Natural killer cell treated with Interleukin-12 subunit alpha and Interleukin-12 subunit beta and Interleukin-15 and Interleukin-18, amount 100 ng/mL, for 72 hours (primary cell): ENCODE measurements around the gene TBCCD1. TPM values are rescaled to one million over a fixed set of nuclear protein-coding genes. Genes with fewer than 3 reads are reported as not detected.

ENCODE experiments used
- ATAC-seq, 2 donors: fragments of 150-1000 bp; cut with Tn5 transposase in 1 of 2; sonication (Bioruptor Pico), chemical (Tn5 transposase) in 1 of 2; 2 replicates each; pipeline ENCODE4 v1.10.0; 2021
- DNase-seq: peaks from one replicate; pipeline ENCODE4 v3.0.0; 2022; ENCODE audit warnings: low spot score
- H3K27ac Mint-ChIP-seq, 2 donors: 1 replicate in 1 of 2; 2 replicates in 1 of 2; pipeline ENCODE4 v1.8.0; 2022; ENCODE audit warnings: mixed read lengths in 2 of 2, mild to moderate bottlenecking in 1 of 2, moderate library complexity in 1 of 2
- H3K27me3 Mint-ChIP-seq, 2 donors: 1 replicate in 1 of 2; 2 replicates in 1 of 2; pipeline ENCODE4 v1.8.0; 2022; ENCODE audit warnings: mixed read lengths in 2 of 2
- H3K36me3 Mint-ChIP-seq: one replicate; pipeline ENCODE4 v1.8.0; 2022; ENCODE audit warnings: mixed read lengths
- H3K4me1 Mint-ChIP-seq, 2 donors: 1 replicate in 1 of 2; 2 replicates in 1 of 2; pipeline ENCODE4 v1.8.0; 2022; ENCODE audit warnings: low read depth in 2 of 2, mixed read lengths in 2 of 2, mild to moderate bottlenecking in 1 of 2
- H3K4me3 Mint-ChIP-seq: one replicate; pipeline ENCODE4 v1.8.0; 2022; ENCODE audit warnings: mixed read lengths
- H3K9me3 Mint-ChIP-seq: 2 replicates; pipeline ENCODE4 v1.8.0; 2022; ENCODE audit warnings: mixed read lengths
- total RNA-seq, 2 donors: library from RNA; stranded (reverse); gene quantifications; one replicate each; pipeline ENCODE4 v1.2.3, GENCODE V29; 2022

The TBCCD1 gene, protein sequence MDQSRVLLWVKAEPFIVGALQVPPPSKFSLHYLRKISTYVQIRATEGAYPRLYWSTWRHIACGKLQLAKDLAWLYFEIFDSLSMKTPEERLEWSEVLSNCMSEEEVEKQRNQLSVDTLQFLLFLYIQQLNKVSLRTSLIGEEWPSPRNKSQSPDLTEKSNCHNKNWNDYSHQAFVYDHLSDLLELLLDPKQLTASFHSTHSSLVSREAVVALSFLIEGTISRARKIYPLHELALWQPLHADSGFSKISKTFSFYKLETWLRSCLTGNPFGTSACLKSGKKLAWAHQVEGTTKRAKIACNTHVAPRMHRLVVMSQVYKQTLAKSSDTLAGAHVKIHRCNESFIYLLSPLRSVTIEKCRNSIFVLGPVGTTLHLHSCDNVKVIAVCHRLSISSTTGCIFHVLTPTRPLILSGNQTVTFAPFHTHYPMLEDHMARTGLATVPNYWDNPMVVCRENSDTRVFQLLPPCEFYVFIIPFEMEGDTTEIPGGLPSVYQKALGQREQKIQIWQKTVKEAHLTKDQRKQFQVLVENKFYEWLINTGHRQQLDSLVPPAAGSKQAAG
- total RNA-seq, result 10 to 100 TPM; 16.3 to 21.8 TPM

DNA sequence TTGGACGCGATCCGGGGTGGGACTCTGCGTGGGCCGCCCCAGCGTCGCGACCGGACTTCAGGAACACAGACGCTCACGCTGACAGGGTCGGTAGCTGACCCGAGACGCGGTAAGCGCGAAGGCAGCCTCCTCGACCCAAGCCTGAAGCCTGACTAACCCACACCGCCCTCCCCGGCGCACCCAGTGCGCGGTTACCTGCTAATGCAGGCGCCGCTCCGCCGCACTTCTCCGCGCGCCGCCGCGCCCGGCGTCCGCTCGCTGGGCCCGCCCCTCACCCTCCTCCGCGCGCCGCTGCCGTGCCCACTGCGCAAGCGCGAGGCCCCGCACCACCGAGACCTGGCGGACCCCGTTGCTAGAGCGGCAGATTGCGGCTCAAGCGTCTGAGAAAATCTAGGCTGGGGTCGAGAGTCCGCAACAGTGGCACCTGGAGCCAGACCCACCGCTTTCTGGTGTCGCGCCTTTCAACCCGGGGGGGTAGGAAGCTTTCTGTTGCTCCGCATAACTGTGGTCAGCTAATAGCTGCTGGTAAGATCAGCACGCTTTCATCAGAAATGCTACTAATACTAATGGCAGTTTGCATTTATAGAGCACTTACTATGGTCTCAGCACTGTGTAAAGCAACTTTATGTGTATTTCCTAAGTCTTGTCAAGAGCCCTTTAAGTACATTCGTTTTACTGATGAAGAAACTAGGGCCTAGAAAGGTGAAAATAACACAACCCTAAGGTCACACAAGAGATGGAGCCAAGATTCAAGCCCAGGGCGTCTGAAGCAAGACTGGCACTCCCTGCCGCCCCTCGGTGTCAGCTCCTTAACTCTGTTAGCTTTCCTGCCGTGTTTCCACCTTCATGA lies at the start of gene TBCCD1:
TSS of gene TBCCD1 (minus strand) at position 268 of the 850 bp plus-strand sequence. CDS start 3,010 bp downstream, outside the sequence.
- peaks cover 43 to 55% of the 10 kb centered on the region in 2 donors for H3K4me1 Mint-ChIP-seq

DNA sequence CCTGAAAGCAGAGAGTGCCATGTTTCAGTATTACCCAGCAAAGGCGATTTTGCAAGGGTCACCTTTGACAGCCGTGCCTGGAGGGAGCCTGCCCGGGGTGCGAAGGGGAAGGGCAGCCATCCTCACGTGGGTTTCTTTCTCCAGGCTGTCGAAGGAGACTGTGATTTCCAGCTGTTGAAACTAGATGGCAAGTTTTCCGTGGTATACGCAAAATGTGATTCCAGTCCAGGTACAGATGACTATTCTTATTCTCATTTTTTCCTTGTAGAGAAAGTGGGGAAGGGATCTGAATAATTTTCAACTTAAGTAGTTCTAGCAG lies 49.1 kb upstream of the TBCCD1 start:
- Mint-ChIP-seq H3K4me3 (peak overlapping the region; percentile 15), H3K4me1 (peaks cover 12 to 26% of the 10 kb centered on the region in 2 donors), H3K27me3 (peaks cover 41 to 51% of the 10 kb centered on the region in 2 donors), H3K9me3 (no peaks in the 10 kb centered on the region), H3K36me3 (no peaks in the 10 kb centered on the region), H3K27ac (no peak overlapping the region)
- ATAC-seq, result no peak
- no peak for DNase-seq

More for the DNA sequence above, at the start of gene TBCCD1:
- Mint-ChIP-seq H3K9me3 (no peaks in the 10 kb centered on the region), H3K27me3 (no peaks in the 10 kb centered on the region), H3K27ac (peak within 1 kb of the TSS; percentile 83 to 95), H3K36me3 (peaks cover 18% of the 10 kb centered on the region), H3K4me3 (peak within 1 kb of the TSS; percentile 100)
- DNase-seq (peak; percentile 94), ATAC-seq (peak; percentile 80 to 83)

DNA sequence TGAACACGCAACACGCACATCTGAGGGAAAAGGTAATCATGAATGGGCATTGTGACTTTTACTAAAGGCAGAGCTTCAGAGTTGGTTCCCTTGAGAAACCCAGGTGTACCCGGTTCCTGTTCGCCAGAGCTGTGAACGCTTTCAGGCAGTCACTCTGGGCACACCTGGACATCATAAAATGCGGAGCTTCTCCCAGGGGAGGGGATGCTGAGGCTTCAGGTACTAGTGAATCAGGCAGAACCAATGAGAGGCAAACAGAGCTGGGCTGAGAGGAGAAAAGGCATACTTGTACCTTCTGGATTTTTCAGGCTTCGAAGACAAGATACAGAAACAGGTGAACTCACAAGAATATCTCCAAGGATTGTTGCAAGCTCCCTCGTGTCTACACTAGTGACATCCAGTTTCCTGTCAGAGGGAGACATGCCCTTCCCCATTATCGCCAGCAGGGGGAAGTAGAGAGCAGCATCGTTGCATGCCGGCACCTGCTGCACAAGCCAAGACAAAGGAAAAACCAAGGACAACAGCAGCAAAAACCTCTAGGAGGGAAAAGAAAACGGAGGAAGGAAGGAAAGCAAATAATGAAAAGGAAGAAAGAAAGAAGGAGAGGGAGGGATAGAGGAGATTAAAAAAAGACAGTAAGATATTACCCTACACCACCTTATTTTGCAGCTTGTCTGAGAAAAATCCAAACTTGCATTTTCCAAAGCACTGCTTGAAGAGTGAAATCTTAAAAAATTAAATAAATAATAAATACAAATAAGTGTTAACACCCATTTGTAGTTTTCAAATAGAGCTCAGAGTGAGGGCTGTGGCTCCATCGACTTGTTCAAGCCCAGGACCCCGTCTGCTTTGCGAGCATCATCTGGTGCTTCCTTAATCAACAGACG lies 47.7 kb upstream of the TBCCD1 start:
- Mint-ChIP-seq H3K4me3 (peak overlapping the region; percentile 8), H3K27me3 (peaks cover 39 to 51% of the 10 kb centered on the region in 2 donors)

DNA sequence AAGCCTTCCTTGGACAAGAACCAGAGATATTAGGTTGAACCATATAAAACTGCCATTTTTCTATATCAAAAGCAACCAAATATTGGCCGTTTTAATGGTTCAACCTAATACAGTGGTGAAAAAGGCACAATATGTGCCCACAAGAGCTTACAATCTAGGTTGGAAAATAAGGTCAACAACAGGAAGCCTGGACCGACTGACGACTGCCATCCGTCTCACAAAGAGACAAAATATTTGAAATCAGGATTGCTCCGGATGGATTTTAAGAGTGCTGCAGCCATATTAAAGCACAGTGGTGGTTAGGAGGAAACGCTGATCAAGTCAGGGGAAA lies 47.1 kb upstream of the TBCCD1 start:
- no peak overlapping the region for H3K4me3 Mint-ChIP-seq

More for the DNA sequence above, 47.7 kb upstream of the TBCCD1 start:
- no peaks in the 10 kb centered on the region for H3K9me3 Mint-ChIP-seq
- no peak overlapping the region for H3K27ac Mint-ChIP-seq
- no peaks in the 10 kb centered on the region for H3K36me3 Mint-ChIP-seq
- DNase-seq (peak; percentile 71), ATAC-seq (peak; percentile 61 to 67)
- peaks cover 12 to 26% of the 10 kb centered on the region in 2 donors for H3K4me1 Mint-ChIP-seq

DNA sequence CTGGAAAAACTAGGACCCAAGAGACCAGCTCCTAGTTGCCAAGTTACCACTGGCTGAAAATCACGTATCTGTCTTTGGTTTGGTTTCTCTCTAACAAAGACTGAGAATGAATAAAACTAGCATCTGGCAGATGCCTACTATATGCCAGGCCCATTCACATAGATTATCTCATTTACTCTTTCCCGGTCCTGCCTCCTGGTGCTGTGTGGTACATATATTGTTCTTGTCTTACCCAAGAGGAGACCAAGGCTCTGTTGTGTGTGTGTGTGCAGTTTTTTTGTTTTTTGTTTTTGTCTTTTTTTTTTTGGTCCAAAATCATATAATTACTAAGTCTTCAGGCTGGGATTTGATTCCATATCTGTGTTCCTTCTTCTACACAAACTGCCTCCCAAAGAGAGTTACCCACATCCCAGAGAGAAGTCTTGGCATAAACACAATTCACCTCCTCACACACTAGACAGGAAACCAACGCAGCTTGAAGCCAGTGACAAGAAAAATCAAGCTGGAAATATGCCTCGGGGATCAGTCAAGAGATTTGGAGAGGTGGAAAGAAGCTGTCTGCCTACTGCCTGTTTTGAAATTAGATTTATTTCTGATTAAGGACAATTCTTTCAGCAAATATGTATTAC lies 46.6 kb upstream of the TBCCD1 start:
- Mint-ChIP-seq H3K27me3 (peaks cover 38 to 51% of the 10 kb centered on the region in 2 donors), H3K4me3 (no peak overlapping the region), H3K27ac (no peak overlapping the region), H3K36me3 (no peaks in the 10 kb centered on the region), H3K4me1 (peaks cover 12 to 26% of the 10 kb centered on the region in 2 donors), H3K9me3 (no peaks in the 10 kb centered on the region)
- DNase-seq (no peak), ATAC-seq (no peak)

More for the DNA sequence above, 47.1 kb upstream of the TBCCD1 start:
- ATAC-seq (no peak), DNase-seq (no peak)
- Mint-ChIP-seq H3K4me1 (peaks cover 12 to 26% of the 10 kb centered on the region in 2 donors), H3K36me3 (no peaks in the 10 kb centered on the region), H3K27me3 (peaks cover 39 to 51% of the 10 kb centered on the region in 2 donors), H3K9me3 (no peaks in the 10 kb centered on the region), H3K27ac (no peak overlapping the region)

DNA sequence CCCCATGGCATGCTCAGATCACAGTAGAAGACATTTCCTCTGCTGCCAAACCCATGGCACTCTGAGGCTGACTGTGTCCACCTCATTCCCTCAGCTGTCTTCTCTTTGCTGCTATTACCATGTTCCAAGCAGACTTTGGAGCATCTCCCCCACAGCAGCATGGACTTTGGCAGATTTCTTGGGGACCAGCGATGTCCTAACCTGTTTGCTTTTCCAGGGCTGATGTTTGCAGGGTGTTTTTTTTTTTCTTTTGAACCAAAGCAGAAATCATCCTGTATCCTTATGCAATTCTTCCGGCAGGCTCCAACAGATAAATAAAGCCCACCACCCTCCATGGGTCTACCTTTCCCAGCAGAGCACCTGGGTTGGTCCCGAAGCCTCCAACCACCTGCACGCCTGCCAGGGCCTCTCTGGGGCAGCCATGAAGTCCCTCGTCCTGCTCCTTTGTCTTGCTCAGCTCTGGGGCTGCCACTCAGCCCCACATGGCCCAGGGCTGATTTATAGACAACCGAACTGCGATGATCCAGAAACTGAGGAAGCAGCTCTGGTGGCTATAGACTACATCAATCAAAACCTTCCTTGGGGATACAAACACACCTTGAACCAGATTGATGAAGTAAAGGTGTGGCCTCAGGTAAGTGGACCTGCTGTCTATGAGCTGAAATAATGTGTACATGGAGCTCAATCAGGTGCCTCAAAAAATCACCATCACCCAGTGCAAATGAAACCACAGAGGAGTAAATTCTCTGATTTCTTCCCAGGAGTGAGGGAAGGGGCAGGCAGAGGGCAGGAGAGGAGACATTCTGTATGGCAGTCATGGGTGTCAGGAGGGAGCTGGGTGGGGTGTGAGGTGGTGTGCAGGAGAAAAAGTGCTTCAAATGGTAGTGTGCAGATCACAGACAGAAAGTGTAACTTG lies 45.8 kb upstream of the TBCCD1 start, which contains the start of gene AHSG:
TSS of gene AHSG (plus strand) at position 340 of the 916 bp plus-strand sequence. CDS start at position 422, 82 bp downstream.
- H3K9me3 Mint-ChIP-seq, result no peaks in the 10 kb centered on the region
- no peak within 1 kb of the TSS for H3K4me3 Mint-ChIP-seq
- ATAC-seq (no peak), DNase-seq (no peak)
- peaks cover 31 to 43% of the 10 kb centered on the region in 2 donors for H3K27me3 Mint-ChIP-seq
- H3K36me3 Mint-ChIP-seq, result no peaks in the 10 kb centered on the region
- H3K27ac Mint-ChIP-seq, result no peak within 1 kb of the TSS
- H3K4me1 Mint-ChIP-seq, result peaks cover 12 to 26% of the 10 kb centered on the region in 2 donors

DNA sequence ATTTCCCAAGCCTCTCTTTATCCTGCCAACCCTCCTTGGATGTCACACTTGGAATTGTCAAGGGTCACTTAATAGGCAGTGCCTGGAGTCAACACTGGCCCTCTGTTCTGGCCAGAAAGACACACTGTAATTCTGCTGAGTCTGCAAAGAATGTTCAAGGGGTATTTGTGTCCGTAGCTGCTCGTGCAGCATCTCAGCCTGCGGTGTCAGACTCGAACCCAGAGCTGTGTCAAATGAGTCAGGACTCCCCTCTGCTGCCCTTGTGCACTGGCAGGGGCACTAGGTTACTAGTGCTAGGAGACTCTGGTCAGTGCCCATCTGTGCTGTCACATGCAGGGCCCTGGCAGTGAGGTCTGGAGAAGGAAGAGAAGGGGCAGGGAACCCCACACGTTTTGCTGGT lies 44.9 kb upstream of the TBCCD1 start:
- no peak for DNase-seq
- Mint-ChIP-seq H3K4me1 (peaks cover 9 to 19% of the 10 kb centered on the region in 2 donors), H3K27me3 (peaks cover 25 to 34% of the 10 kb centered on the region in 2 donors), H3K27ac (no peak overlapping the region), H3K36me3 (no peaks in the 10 kb centered on the region), H3K4me3 (no peak overlapping the region), H3K9me3 (no peaks in the 10 kb centered on the region)
- ATAC-seq, result no peak

DNA sequence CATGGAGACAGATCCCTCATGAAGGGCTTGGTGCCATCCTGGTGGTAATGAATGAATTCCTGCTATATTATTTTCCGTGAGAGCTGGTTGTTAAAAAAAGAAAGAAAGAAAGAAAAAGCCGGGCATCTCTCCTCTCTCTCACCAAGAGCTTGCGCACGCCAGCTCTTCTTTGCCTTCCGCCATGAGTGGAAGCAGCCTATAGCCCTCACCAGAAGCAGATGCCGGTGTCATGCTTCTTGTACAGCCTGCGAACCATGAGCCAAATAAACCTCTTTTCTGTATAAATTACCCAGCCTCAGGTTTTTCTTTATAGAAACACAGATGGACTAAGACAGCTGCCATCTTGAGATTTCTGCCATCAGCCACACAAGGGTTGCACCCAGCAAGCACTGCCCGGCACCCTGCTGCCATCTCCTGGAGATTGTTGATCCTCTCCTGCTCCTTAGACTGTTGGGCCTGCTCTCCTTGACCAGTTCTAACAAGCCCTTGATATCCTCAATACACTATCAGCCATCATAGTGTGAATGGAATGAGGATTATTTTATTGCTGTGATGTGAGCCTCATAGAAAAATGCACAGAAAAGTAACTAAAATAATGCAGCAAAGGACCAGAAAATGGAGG lies 42.2 kb upstream of the TBCCD1 start:
- H3K27me3 Mint-ChIP-seq, result peaks cover 19 to 30% of the 10 kb centered on the region in 2 donors
- DNase-seq (no peak), ATAC-seq (no peak)
- no peak overlapping the region for H3K4me3 Mint-ChIP-seq
- H3K9me3 Mint-ChIP-seq, result no peaks in the 10 kb centered on the region
- H3K4me1 Mint-ChIP-seq, result peaks cover 1% of the 10 kb centered on the region in 2 donors
- H3K36me3 Mint-ChIP-seq, result no peaks in the 10 kb centered on the region
- no peak overlapping the region for H3K27ac Mint-ChIP-seq

DNA sequence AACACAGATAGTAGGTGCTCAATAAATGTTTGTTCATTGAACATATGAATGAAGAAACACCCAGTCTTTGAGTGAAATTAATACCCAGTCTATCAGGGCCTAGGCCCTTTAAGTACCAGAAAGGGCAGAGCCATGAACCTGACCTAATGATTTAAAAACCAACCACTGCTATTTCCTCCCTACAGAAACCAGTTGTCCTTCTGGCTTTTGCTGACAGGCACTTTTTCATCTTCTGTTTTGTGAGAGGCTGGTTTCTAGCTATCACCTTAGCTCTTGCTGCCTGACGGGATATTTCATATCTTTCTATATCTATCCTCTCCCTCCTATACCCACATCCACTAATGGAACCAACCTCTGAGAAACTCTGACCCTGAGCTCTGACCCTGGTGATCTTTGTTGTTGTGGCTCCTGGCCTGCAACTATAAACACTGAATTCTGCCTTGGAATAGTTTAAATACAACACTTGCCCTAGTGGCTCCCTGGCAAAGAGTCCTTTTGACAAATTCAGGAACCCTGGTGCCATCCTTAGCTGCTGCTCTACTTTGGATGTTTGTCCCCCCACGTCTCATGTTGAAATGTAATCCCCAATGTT lies 41.6 kb upstream of the TBCCD1 start:
- no peaks in the 10 kb centered on the region for H3K9me3 Mint-ChIP-seq
- no peaks in the 10 kb centered on the region for H3K36me3 Mint-ChIP-seq
- no peak overlapping the region for H3K27ac Mint-ChIP-seq
- H3K27me3 Mint-ChIP-seq, result peaks cover 21 to 24% of the 10 kb centered on the region in 2 donors
- no peaks in the 10 kb centered on the region for H3K4me1 Mint-ChIP-seq
- DNase-seq (no peak), ATAC-seq (no peak)
- H3K4me3 Mint-ChIP-seq, result no peak overlapping the region

DNA sequence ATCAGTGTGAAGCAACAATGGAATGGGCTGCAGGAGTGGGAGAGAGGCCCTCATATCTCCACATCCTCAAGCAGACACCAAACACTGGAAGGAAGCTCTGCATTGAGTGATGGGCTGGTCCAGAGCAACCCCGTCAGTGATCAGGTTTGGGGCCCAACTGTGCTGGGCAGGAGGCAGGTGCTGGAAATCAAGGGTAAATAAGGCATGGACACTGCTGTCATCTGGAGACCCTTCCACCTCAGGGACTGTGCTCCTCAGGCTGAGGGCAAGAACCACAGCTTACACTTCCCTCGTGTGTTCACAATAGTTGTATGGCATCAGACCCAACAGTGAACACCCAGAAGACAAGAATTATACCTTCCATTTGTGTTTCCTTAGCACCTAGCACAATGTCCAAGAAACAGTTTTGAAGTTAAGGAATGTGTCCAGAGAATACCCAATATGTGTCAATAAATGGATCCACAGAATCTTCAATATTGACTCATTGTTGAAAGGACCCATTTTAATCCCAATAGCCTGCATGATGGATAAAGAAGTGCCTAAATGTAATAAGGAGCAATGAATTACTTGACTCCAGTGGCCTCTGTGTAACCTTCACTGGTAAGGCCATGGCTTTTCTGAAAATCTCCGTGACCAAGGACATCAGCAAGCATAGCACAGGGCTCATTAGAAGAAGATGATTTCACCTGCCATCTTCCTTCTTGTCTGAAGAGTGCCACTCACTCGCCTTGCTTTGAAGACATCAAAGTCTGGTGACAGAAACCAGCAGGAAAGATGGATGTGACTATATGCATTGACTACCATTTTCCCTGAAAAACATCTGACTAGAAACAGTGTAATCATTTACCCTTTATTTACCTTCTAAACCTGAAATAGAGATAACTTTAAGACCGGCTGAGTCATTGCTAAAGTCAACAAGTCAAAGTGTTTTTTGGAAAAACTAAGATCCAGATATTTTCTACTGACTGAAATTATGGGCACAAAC lies 38.7 kb upstream of the TBCCD1 start:
- Mint-ChIP-seq H3K4me3 (no peak overlapping the region), H3K4me1 (no peaks in the 10 kb centered on the region), H3K27me3 (peaks cover 6 to 12% of the 10 kb centered on the region in 2 donors), H3K36me3 (no peaks in the 10 kb centered on the region), H3K27ac (no peak overlapping the region), H3K9me3 (no peaks in the 10 kb centered on the region)
- DNase-seq (no peak), ATAC-seq (no peak)
